ENCODE results near the gene PHRF1.

The PHRF1 gene

DNA sequence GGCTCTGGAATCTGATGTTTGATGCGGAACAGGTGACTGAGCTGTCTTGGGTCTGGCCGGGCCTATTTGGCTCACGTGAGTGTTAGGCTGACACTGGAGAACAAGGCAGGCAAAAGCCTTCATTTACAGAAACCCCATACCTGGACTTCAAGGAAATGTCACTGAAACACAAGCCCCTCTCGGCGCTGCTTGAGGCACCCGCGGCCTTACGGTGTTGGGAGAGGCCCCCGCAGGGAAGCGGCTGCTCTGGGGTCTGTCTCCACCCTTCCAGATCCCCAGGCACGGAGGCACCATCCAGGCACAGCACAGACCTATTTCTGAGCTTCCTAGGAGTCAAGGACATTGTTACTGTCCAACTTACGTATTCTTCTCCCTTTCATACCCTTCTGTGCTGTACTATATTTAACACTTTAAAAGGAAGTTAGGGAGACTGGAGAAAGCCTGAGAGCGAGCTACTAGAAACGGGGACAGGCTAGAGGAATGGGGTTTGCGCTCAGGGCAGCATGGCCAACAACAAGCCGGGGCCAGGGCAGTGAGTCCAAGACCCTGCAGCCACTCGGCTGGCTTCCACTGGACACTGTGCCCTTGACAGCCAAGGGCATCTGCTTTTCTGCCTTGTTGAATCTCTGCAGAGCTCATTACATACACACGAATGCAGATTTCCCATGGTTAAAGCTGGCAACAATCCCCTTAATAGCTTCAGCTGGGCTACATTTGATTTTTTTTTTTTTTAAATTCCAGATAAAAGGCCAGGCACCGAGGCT, 84.6 kb downstream of the PHRF1 start:
- no peak for DNase-seq

Measured in NCI-H1048 (cell line).